ENCODE measurements around the gene MUC4.

GRCh38 chr3:195761123-195761566 is 50.6 kb downstream of the MUC4 start:
- TF ChIP-seq CTCF (IDR thresholded peaks at IDR 0.05) = no peak
- TF ChIP-seq POLR2A (IDR thresholded peaks at IDR 0.05) = no peak

Data from gastroesophageal sphincter (tissue), 3 donors.